Activated CD4-positive, alpha-beta T cell treated with anti-CD3 and anti-CD28 coated beads, Interleukin-2, amount 50 U/mL, for 4 hours (primary cell): ENCODE measurements around the gene TMEM37.
"Not testable (repeated sequence)": the region's sequence is repeated elsewhere in the genome, so short reads cannot be mapped to it uniquely, and the experiment has no call there.

Experiments used
- DNase-seq, 2 experiments: peaks; one replicate each; pipeline ENCODE4 v3.0.0-alpha.2; 2020

Gene TMEM37

GRCh38 chr2:119431155-119431975 is at the start of gene TMEM37:
TSS of gene TMEM37 (plus strand) at chr2:119431854. CDS start at chr2:119431904, 50 bp downstream.
- no peak for DNase-seq

GRCh38 chr2:119383410-119384140 is 48.1 kb upstream of the TMEM37 start:
- no peak for DNase-seq

DNA sequence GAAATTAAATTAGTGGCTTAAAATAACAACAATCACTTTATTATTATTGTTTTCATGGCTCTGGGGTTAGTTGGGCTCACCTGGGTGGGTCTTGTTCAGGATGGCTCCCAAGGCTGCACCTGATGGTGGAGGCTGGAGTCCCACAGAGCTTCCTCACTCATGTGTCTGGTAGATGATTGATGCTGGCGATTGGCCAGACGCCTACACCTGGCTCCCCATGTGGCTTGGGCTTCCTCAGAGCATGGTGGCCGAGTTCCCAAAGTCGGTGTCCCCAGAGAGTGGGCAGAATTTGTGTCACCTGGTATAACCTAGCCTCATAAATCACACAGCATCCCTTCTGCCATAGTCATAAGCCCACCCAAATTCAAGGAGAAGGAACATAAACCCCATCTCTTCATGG is 46.7 kb upstream of the TMEM37 start:
- no peak for DNase-seq

DNA sequence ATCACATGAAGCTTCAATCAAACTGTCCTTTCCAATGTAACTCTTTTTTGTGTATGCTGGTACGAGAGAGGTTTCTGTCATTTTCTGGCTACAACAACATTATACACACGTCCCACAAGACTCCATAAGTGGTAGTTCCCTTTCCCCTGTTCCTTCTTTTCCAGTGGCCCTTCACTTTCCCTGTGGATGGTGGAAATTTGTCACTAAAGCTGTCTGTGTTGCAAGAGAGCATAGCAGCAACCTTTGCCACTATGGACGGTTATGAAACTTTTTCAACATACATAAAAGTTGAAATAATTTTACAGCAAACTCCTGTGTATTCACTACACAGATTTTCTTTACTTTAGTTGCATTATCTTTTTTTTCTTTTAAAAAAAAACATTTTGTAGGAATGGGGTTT is 46.2 kb upstream of the TMEM37 start:
- no peak for DNase-seq

GRCh38 chr2:119387381-119388129 is 44.1 kb upstream of the TMEM37 start:
- peak; percentile 16 to 40 for DNase-seq

GRCh38 chr2:119389615-119390306 is 41.9 kb upstream of the TMEM37 start:
- DNase-seq, result no peak

DNA sequence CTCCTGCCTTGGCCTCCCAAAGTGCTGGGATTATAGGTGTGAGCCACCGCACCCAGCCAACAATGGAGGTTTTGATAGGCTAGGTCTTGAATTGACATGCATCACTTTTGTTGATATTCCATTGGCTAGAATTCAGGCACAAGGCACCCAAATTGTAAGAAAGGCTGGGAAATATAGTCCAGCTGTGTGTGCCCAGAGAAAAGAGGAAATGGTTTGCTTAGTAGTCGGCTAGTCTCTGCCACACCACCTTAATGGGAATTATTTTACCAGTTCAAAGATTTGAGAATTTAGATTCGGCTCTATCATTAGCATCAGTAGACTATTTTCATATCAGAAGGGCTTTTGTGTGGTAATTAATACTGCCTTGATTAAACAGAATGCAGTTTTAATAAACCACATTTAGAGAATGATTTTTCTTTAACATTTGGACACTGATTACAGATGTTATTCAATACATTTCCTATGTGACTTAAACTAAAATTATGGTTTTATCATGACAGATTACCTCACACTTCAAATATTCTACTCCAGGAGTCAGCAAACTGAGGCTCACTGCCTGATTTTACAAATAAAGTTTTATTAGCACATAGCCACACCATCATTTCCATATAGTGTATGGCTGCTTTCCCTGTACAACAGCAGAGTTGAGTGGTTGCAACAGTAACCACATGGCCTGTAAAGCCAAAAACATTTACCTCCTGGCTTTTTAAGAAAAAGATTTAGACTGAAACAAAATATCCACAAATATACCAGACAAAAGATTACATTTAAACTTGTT is 37.5 kb upstream of the TMEM37 start:
- DNase-seq, result no peak

DNA sequence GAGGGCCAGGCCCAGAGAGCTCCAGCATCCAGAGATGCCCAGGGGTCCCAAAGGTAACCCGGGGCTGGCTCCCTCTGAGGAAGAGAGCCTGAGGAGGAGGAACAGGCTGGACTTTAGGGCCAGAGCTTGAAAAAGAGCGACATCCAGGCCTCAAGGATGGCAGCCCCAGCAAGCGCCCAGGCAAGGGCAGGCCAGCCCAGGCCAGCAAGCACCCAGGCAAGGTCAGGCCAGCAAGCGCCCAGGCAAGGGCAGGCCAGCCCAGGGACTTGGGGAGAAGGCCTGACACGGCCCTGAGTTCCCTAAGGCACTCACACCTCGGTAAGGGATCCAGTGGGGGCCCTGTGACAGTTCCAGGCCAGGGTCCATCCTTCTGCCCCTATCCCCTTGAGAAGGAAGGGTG is 34.5 kb upstream of the TMEM37 start:
- no peak for DNase-seq

GRCh38 chr2:119402106-119402505 is 29.5 kb upstream of the TMEM37 start:
- DNase-seq, result no peak

DNA sequence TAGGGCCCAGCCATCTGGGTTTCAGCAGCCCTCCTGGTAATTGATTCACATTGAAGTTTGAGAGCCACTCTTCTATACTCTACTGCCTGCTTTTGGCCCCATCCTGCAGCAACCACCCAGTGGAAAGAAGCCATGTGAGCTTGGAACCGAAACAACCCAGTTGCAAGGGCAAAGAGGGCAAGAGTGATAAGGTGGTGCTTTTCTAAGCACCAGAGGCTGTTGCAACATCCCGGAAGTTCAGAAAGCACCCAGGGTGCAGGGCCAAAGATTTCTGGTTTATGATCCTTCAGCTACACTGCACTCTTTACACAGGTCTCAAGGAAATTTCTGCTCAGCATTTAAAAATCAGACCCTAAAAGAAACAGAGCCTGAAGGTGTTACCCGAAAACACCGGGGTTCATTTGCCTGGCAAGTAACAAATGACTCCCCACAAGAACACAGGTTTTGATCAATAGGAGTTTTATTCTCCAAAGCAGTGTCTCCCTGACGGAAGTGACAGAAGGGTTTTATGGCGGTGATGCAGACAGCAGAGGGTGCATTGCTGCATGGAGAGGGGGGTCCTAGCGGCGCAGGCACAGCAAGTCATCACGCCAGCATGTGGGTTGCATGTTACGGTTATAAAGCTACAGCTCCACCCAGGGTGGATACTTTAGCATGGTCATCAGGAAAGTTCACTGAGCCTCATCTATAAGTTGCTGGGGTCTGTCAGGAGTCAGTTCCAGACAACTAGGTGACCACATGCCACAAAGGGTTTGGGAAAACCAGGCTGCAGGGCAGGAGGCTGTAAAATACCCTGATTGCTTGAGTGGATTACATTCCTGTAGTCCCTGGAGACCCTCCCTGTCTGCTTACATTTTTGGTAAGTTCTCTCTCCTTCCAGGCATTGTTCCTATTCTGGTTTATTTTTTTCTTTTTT is 28.8 kb upstream of the TMEM37 start:
- DNase-seq, result no peak

DNA sequence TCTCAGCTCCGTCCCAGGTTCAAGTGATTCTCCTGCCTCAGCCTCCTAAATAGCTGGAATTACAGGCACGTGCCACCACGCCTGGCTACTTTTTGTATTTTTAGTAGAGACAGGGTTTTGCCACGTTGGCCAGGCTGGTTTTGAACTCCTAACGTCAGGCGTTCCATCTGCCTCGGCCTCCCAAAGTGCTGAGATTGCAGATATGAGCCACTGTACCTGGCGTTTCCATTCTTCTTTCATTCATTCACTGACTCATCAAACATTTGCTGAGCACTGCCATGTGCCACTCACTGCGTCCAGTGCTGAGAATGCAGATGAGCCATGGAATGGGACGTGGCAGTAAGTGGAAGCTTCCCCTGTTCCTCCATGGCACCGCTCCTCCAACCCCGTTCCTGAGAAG is 28.0 kb upstream of the TMEM37 start:
- not testable (repeated sequence) for DNase-seq

DNA sequence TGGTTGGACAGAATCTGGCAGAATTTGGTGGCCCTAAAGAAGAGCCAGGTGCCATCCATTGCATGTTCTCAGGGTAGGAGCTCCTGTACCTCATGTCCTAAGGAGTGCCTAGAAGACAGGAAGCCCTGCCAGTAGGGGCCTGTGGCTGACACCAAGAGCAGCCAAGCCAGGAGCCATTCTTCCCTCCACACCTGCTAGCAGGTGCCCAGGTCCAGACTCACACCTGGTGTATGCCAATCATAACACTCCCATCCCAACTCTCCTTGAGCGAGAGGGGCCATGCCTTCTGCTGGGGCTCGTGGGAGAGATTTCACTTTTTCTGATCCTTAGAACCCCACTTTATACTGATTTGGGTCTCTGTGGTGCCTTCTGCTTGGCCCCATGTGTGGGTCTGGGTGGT is 26.5 kb upstream of the TMEM37 start:
- no peak for DNase-seq

DNA sequence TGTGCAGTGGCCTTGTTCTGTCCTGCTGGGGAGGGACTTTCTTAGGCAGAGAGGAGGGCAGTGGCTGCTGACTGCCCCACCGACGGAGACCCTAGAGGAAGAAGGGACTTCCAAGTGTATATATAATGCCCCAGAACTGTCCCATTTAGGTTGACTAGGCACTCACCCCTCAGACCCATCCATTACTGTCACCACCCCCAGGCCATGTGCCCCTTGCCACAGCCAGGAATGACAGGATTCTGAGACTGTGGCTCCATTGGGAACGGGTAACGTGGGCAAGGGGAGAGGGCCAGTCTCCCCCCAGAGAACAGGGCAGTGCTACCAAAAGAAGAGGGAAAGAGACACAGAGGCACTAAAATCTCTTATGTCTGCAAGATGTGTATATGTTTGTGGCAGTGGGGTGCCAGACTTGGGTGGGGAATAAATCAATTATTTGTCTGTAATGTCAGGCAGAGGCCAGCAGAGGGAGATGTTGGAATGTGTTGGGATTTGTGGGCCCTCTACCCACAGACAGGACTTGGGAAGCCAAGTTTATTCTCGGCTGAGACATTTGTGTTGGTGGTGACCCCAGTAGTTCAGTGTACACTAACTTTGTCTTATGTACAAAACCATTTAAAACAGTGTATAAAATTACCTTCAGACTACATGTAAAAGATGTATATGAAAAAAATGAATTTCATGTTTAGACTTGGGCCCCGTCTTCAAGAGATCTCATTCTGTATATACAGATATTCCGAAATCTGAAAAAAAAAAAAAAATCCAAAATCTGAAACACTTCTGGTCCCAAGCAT is 24.0 kb upstream of the TMEM37 start:
- DNase-seq, result no peak

DNA sequence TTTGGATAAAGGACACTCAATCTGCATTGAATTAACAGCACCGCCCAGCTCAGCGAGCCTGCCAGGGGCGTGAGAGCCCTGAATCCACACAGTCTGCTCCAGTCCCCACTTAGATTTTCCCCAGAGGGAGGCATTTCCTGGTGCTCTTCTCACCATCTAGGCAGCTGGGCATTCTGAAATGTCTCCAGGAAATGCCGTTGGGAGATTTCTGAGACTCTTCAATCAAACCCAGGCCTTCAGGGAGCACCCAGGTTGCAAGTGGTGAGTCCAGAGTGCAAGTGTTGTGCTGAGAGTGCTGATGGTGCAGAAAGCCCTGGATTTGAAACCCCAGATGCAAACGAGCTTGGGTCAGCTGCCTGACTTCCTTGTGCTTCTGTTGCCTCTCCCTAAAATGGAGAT is 23.4 kb upstream of the TMEM37 start:
- no peak for DNase-seq

DNA sequence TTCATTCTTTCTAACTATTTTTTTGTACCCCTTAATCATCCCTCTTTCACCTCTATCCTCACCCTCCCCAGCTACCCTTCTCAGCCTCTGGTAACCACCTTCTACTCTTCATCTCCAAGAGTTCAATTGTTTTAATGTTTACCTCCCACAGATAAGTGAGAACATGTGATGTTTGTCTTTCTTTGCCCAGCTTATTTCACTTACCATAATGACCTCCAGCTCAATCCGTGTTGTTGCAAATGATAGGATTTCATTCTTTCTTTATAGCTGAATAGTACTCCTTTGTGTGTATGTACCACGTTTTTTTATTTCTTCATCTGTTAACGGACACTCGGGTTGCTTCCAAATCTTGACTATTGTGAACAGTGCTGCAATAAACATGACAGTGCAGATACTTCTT is 22.1 kb upstream of the TMEM37 start:
- DNase-seq, result no peak

- DNase-seq, result no peak
These were observed 16.8 kb upstream of the TMEM37 start for GRCh38 chr2:119414894-119415293.

GRCh38 chr2:119415630-119416029 is 16.0 kb upstream of the TMEM37 start:
- DNase-seq, result no peak

- DNase-seq, result no peak
These were observed 15.2 kb upstream of the TMEM37 start for GRCh38 chr2:119416299-119416923.

GRCh38 chr2:119417908-119418307 is 13.7 kb upstream of the TMEM37 start:
- no peak for DNase-seq

GRCh38 chr2:119419065-119419464 is 12.6 kb upstream of the TMEM37 start:
- no peak for DNase-seq
